Lower leg skin (tissue), 3 donors: ENCODE measurements around the gene ESRP2.

ENCODE experiments used
- CTCF ChIP-seq, 3 donors: fragments of 450-650 bp; IDR thresholded peaks; one replicate each; pipeline ENCODE4 v1.5.1; 2016; ENCODE audit warnings: antibody characterized with exemption in 3 of 3, mild to moderate bottlenecking in 3 of 3, moderate library complexity in 2 of 3
- POLR2A ChIP-seq, 2 donors: fragments of 450-650 bp; IDR thresholded peaks; one replicate each; pipeline ENCODE4 v1.6.1; 2016 to 2017; ENCODE audit warnings: antibody characterized with exemption in 2 of 2, mild to moderate bottlenecking in 1 of 2, moderate library complexity in 1 of 2

- TF ChIP-seq CTCF (IDR thresholded peaks at IDR 0.05) (no peak), POLR2A (IDR thresholded peaks at IDR 0.05) (no peak)
These were observed 21.5 kb upstream of the ESRP2 start for GRCh38 chr16:68257251-68257905.
